HCT116 (cell line): ENCODE data around the gene GPR37L1.

Experiments used
- CTCF ChIP-seq, 3 experiments: fragments of 200-600 bp in 1 of 3; sonication (generic) in 1 of 3; IDR thresholded peaks in 2 of 3; conservative IDR thresholded peaks in 1 of 3; 2 replicates each; pipeline ENCODE4 v1.5.1; 2012 to 2017; ENCODE audit warnings: low read depth in 2 of 3, low read length in 2 of 3, antibody characterized with exemption in 1 of 3, borderline replicate concordance in 1 of 3, control low read depth in 1 of 3, mild to moderate bottlenecking in 1 of 3, mixed read lengths in 1 of 3, mixed run types in 1 of 3, moderate library complexity in 1 of 3; ENCODE audit not compliant: insufficient read depth in 1 of 3
- EZH2phosphoT487 ChIP-seq: fragments of 200-600 bp; IDR thresholded peaks from 2 replicates; pipeline ENCODE4 v1.6.1; 2018; ENCODE audit warnings: antibody characterized with exemption, borderline replicate concordance

- TF ChIP-seq EZH2phosphoT487 = no peak
- no peak for TF ChIP-seq CTCF (IDR thresholded peaks at IDR 0.05 in 2 of 3, conservative IDR thresholded peaks at IDR 0.05 in 1 of 3; ENCODE audit: borderline replicate concordance in 1 of 3, insufficient read depth in 1 of 3, low read depth in 2 of 3, low read length in 2 of 3)
Measured at GRCh38 chr1:202173993-202174392, 51.3 kb downstream of the GPR37L1 start.
